ENCODE results near the gene VAMP8.
"Not testable (repeated sequence)": the region's sequence is repeated elsewhere in the genome, so short reads cannot be mapped to it uniquely, and the experiment has no call there.

Gene VAMP8

DNA sequence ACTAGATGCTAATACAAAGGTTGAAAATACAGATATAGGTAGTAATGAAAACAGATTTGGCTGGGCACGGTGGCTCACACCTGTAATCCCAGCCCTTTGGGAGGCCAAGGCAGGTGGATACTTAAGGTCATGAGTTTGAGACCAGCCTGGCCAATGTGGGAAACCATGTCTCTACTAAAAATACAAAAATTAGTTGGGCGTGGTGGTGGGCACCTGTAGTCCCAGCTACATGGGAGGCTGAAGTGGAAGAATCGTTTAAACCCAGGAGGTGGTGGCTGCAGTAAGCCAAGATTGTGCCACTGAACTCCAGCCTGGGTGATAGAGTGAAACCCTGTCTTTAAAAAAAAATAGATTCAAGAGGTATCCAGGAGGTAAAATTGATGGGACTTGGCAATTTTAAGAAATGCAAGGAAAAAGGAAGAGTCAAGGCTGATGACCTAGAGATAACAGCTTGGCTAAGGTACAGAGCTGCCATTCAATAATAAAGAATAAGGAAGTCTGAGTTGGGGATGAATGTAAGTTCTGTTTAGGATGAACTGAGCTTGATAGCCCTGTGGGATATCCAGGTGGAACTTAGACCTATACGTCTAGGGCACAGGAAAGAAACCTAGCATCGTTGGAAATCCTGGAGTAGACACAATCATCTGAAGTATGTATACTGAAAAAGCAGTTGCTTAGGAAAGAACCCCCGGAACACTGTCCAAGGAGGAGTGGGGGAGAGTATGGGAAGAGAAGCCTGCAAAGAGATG is 29.4 kb upstream of the VAMP8 start:
- DNase-seq = no peak

DNA sequence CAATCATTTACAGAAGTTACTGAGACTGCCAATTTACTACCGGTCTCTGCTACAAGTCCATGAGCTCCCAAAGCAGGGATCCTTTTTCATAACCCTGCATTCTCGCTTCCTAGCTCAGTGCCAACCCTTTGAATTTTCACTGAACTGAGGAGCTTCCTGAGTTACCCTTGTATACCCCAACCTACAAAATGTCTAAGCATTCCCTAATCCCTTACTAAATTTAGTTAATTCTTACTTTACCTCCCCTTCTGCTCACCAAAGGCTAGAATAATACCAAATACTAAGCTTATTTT is 28.8 kb upstream of the VAMP8 start:
- no peak for DNase-seq

DNA sequence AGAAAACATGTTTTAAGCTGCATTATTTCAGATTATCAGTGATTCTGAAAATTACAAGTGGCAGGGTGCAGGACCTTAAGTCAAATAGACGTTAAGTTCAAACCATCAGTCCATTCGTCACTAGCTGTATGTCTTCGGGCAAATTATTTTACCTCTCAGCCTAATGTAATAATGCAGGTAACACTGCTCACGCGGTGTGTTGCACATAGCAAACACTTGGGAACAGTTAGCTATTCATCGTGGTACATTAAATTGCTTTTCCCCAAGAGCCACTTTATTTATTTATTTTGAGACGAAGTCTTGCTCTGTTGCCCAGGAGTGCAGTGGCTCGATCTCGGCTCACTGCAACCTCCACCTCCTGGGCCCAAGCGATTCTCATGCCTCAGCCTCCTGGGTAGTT is 28.3 kb upstream of the VAMP8 start:
- no peak for DNase-seq

DNA sequence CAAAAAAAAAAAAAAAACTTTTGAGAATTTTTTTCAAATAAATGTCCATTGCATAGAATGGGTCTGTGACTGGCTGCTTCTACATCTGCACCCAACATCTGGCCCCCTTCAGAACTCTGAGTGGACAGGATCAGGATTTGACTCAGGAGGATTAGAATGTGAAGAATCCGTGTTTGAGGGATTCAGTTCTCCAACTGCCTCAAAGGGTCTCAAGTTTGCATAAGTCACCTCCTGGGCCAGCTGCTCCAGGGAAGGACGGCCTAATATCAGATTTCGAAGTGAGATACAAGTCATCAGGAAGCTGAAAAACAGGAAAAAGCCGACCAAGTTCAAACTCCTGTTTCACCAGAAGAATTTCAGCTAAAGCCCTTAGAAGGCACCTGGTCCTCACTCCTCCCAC is 27.6 kb upstream of the VAMP8 start:
- DNase-seq = no peak

DNA sequence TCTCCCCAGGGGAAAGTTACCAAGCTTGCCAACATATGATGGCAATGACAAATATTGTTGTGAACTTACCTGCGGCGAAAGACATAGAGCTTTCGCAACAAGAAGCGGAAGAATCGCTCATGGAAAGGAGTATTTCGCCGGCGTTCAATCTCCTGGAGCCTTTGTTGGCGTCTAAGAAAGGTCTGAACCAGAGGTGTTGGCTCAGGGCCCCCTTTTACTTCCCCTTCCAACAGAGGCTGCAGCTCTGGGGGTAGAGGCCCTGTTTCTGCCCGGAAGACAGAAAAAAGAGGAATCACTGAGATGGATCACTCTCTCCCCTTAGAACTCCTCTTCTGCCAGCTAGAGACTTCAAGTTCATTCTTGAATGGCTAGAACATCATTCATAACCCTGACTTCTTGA is 26.9 kb upstream of the VAMP8 start:
- DNase-seq = no peak

DNA sequence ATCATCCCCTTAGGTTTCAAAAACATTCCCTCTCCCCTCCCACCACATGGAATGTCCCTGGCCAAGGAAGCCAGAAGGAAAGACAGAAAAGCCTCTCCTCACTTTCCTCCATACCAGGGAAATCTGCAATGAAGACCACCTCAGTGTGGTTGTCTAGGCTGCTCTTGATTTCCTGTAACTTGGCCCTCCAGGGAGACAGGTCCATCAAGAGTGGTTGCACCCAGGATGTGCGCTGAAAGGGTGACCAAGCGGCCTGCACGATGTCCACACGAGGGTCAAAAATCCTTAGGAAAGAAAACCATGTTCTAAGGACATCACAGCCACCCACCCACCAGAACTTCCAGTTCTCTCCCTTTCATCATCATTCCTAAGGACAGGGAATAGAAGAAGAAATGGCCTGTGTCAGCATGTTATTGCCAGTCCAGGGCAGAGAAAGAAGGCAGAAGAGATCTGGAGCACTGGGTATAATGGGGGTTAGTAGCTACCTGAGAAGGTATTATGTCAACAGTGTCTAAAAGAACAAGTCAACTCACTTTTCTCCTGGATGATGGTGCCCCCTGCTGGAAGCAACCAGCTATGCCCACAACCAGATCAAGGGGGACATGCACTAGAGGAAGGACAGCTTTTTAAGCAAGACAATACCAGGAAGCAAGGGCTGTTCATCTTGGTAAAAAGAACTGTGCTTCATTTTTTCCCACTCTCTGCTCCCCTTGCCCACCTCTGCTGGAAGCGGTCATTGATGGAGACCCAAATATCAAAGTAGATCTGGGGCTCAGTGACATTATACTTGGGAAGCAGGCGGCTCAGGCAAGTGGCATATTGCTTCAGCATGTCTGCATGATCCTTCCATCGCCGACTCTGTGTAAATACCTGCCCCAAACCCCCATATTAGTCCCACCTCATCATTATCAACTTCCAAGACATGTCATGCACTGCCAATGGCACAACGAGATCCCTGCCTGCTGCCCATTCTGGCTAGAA is 25.4 kb upstream of the VAMP8 start:
- peak; percentile 74 for DNase-seq

DNA sequence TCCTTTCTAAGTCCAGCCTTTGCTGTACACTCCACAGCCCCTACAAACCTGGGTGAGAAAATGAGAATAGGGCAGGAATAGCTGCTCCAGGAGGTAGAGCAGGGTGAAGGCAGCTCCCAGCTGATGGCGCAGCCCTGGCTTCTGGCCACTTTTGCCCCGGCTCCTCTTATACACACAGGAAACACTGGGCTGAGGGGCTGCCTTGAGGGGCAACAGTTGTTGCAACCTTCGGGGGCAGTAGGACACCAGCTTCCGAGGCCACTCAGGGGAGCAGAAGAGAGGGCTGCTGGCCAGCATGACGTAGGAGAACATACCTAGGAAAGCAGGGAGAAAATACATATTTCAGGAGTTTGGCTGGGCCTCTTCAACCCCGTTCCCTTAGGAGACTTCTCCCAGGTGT is 24.2 kb upstream of the VAMP8 start:
- no peak for DNase-seq

DNA sequence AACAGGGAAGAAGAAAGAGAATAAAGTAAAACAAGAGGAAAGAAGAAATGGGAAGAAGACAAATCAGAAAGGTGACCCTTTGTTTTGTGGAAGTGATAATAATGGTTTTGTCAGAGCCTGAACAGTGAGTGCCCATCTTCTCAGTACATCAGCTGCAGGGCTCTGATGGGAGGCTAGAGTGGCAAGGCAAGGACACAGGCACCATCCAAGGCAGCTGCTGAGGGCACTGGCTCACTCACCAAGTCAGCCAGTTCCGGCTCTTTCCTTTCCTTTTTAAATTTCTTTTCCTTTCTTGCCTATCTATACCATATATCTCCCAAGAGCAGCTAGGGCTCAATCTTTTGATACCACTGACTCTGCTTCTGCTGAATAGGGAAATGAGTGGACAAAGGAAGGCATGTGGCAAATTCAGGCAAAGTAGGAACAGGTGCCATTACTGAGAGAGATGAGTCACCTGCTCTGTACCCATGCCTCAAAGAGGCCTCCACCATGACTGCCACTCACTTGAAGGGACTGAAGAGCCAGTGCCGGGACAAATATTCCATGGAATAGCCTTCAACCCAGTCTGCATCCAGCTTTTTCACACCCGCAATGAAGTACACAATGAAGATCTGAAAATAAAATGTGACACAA is 22.3 kb upstream of the VAMP8 start:
- no peak for DNase-seq

DNA sequence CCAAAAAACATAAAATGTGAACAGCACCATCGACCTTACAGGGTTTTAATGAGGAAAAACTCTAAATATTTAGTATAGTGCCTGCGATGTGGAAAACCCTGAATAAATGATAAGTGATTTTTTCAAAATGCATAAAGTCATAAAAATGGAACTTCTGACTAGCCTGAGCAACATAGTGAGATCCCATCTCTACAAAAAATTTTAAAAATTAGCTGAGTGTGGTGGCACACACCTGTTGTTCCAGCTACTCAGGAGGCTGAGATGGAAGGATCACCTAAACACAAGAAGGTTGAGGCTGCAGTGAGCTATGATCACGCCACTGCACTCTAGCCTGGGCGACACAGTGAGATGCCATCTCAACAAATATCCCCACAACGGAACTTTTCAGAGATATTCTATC is 20.3 kb upstream of the VAMP8 start:
- no peak for DNase-seq

DNA sequence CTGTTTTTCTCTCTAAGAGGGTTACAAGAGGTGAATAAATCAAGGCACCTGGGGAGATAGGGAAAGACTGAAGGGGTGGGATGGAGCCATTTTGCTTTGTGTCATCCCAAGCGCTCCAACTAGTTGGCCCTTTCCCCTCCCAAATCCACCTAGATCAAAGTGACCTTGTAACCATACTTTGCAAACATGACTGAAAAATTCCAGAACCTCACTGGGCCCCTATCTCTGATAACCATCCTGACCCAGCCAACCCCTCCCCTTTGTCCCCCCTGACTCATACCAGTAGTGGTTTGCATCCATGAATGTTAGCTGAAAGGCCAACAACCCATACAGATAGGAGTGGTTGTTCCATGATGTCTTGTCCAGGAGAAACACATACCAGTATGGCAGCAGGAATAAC is 19.2 kb upstream of the VAMP8 start:
- DNase-seq = no peak

DNA sequence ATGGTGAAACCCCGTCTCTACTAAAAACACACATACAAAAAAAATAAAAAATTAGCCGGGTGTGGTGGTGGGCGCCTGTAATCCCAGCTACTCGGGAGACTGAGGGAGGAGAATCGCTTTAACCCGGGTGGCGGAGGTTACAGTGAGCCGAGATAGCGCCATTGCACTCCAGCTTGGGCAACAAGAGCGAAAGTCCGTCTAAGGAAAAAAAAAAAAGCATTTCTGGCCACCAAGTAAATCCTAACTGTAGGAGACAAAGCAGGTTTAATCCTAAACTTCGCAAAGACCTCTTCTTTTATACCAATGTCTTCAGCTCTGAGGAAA is 17.0 kb upstream of the VAMP8 start:
- not testable (repeated sequence) for DNase-seq

DNA sequence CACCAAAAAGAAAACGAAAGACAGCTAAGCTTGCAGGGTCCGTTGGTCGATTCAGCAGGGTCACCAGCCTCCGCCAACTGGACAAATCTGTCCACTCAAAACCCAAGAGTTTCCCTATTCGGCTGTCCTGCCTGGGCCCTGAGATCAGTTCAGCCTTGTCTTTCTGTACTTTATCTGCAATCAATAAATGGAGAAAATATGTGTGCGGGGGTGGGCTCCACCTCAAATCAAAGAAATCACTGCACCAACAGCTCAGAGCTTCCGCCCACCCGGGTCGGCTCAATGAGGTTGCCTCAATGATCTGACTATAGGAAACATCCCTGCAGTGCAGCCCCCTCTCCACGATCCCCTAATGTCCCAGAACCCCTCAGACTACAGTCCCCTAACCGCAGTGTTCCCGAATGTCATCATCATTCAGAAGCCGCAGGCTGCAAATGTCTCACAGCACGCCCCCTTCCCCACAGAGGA is 16.5 kb upstream of the VAMP8 start:
- DNase-seq = no peak

DNA sequence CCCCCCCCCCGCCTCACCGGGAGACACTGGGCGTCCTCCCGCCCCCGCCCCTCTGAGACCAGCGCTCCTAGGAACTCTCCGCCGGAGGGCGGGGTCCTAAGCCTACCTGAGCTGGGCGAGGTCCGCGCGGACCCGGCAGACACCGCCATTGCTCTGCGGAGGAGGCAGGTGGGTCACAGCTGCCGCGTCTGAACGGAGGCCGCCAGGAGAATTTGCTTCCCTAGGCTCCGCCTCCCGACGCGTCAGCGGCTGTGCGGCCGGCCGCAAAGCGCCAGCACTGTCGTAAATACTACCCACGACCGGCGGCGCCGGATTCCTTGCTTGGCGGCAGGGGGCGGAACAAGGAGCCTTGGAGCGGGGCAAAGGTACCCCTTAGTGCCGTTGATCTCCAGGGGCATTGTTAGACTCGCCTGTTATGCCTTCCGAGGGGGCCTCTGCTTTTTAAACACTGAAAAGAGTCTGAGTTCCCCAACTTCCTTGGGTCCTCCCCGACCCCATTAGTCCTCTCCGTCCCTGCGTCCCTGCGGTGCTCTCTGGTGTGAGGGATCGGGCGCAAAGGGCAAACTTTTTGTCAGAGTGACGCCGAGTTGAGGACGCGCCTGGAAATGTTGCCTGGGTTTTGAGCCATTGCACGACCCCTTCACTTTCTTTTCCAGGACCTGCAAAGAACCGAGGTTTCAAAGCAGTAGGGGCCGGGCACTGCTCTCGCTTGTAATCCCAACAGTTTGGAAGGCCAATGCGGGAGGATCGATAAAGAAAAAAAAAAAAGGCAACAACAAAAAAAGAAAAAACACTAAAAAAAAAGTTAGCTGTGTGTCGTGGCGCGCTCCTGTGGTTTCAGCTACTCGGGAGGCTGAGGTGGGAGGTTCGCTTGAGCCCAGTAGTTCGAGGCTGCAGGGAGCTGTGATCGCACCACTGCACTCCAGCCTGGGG is 15.8 kb upstream of the VAMP8 start, which contains the start of gene GGCX:
GGCX (minus strand) TSS at position 214 of the 933 bp plus-strand sequence; CDS start at position 149, 65 bp downstream.
- peak; percentile 96 for DNase-seq

DNA sequence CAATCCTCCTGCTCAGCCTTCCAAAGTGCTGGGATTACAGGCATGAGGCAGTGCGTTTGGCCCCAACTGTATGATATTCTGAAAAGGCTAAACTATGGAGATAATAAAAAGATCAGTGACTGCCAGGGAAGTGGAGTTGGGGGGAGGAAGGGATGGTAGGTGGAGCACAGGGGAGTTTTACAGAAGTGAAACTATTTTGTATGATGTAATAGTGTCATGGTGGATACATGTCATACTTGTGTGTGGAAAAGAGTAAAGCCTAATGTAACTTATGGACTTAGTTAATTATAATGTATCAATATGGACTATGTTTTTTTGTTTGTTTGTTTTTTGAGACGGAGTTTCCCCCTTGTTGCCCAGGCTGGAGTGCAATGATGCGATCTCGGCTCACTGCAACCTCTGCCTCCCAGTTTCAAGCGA is 13.2 kb upstream of the VAMP8 start:
- DNase-seq = no peak

DNA sequence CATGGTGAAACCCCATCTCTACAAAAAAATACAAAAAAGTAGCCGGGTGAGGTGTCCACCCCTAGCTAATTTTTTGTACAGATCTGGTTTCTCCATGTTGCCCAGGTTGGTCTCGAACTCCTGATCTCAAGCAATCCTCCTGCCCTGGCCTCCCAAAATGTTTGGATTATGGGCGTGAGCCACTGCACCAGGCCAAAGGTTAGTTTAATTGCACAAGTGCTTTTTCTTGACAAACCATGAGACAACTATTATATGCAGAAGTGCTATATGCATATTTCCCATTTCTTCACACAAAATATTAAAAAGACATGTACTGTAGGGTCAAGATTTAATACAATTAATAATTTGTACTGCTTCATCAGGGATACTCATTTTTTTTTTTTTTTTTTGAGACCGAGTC is 11.1 kb upstream of the VAMP8 start:
- no peak for DNase-seq

DNA sequence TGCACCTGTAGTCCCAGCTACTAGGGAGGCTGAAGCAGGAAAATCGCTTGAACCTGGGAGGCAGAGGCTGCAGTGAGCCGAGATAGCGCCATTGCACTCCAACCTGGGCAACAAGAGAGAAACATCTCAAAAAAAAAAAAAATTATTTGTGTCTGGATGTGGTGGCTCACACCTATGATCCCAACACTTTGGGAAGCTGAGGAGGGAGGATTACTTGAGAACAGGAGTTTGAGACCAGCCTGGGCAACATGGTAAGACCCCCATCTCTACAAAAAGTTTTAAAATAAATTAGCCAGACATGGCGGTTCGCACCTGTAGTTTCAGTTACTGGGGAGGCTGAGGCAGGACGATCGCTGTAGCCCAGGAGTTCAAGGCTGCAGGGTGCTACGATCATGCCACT is 1.6 kb upstream of the VAMP8 start:
- no peak for DNase-seq

DNA sequence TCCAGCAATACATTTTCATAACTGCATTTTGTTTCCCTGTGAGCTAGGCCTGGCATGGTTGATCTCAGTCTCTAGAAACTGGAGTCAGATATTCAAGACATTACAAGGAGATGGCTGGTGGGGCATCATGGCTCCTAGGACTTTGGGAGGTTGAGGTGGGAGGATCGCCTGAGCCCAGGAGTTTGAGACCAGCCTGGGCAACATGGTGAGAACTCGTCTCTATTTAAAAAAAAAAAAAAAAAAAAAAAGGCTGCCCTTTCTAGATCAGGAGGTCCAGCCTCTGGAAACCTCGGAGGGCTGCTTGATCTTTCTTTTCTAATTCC is 362 bp upstream of the VAMP8 start:
- DNase-seq = no peak

DNA sequence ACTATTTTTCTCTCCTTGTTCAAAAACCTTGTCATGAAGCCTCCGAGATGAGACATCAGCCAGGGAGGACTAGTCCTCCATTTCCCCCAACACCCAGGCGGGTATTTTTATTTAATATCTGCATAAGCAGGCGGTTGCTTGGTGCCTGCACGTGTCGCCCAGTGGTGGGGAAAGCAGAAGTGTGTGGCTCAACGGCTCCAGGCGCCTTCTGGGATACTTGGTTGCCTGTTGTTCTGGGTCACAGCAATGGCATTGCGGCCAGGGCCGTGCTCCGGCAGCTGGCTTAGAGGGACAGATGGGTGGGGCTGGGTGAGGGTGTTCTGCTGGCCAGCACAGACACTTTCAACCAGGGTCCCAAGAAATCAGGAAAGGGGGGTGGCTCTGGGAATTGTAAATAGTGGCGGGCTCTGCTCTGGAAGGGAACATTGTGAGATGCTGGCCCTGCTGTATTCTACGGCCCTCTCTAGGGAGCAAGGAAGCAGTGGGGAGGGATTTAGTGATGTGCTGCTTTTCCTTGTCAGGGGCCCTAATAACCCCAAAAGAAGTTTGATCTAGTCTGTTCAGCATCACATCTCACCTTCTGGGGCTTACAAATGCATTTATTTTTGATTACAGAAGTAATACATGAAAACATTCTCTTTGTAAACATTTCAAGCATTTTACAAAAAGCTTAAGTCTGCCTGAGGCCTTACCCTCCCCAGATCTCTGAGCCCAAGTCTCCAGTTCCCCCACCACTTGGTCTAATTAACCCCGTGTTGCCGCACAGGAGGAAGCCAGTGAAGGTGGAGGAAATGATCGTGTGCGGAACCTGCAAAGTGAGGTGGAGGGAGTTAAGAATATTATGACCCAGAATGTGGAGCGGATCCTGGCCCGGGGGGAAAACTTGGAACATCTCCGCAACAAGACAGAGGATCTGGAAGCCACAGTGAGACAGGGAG is 1.1 kb downstream of the VAMP8 start:
- no peak for DNase-seq

DNA sequence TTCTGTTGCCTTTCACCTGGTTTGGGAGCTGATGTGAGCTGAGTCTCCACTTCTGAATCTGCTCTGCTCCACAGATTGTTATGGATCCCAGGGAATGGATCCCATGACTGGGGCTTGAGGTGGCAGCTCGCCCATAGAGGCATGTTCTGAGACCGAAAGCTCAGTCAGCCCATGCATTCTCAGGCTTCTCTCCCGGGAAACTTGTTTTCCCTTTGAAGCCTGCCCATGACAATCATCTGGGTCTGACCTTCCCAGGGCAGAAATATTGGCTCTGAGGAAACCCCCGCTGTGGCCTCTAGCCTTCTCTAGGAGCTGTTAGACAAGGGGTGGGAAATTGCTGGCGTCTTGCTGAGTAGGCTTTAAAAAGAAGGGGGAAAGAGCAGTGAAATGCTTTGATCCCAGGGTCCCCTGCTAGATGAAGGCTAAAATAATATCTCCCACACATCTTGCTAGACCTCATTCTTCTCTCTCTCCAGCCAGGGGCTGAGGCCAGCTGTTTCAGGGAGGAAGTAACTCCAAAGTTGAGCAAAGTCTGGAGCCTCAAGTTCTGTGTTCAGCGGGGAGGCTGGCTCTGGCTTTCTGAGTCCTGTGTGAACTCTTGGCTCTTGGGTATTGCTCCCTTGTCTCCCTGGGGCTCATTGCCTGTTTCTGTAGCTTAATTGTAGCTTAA is 2.0 kb downstream of the VAMP8 start:
- DNase-seq = no peak

DNA sequence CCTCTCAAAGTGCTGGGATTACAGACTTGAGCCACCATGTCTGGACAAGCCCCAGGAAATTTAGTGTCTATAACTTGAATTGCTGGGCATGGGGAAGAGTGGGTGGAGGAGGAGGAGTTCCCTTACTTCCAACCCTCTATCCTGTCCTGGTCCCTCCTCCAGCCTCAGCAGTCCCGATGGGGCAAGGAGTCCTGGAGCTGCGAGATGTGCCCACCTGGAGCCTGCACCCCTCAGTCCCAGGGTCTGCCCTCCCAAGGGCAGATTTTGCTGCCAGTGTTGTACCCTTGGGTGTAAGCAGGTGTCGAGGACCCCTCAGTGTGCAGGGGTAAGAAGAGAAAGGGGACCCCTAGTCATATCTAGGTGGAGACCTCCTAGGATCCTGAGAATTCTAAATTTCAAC is 2.8 kb downstream of the VAMP8 start:
- DNase-seq = no peak

DNA sequence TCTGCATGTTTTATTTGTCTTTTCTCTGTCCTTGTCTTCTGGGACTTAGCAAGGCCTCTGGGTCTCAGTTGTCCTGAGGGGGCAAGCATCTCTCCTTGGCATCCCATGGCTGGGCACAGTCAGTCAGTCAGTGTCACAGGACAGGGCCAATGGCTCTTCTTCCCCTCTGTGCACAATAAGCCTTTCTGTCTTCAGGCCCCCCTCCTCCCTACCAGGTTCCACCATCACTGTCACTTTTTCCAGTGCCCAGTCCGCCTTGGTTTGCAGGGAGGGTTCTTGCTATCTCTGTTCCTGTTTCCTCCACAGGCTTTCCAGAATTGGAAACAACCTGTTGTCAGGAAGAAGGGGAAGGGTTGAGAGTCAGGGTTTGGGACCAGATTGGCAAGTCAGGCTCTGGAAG is 5.1 kb downstream of the VAMP8 start:
- DNase-seq = no peak
